ENCODE measurements around the gene SLU7. TPM values are rescaled to one million over a fixed set of nuclear protein-coding genes. Genes with fewer than 3 reads are reported as not detected.

SLU7 gene
- total RNA-seq, 1 donor from 2014 or later = 56.3 TPM

DNA sequence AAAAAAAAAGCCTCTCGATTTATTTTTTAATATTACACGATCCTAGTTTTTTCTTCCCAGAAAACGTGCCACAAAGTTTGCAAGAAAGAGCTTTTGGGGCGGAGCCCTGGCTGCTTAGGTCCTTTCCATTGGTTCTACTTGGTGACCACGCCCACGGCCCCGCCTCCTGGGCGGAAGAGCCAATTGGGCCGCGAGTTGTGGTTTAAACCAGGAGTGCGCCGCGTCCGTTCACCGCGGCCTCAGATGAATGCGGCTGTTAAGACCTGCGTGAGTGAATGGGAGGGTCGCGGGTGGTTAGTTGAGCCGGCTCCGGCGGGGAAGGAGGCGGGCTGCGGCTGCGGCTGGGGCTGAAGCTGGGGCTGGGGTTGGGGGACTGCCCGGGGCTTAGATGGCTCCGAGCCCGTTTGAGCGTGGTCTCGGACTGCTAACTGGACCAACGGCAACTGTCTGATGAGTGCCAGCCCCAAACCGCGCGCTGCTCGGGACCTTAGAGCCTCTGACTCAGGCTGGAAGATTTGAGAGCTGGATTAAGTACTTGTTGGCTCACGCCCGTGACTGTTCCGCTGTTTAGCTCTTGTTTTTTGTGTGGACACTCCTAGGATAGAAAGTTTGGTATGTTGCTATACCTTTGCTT, 2.9 kb upstream of the SLU7 start, which contains the start of gene PTTG1:
Gene PTTG1 (plus strand): TSS at position 231 of the 634 bp plus-strand sequence. CDS start 458 bp downstream, outside the sequence.
- FAIRE-seq (peak; percentile 76), DNase-seq (ENCODE audit: low spot score in 2 of 2) (peak; percentile 73 to 81)

DNA sequence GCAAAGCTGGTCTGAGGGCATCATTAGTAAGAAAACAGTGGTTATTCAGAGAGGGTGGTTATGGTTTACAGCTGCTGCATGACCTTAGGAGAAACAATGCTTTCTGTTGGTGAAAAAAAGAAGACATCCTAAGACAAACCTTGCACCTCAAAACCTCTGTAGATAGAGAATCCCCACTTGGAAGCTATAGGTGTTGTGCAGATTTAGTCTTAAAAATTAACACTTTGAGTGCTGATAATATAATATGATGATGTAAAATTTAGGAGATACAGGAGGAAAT, 1.4 kb upstream of the SLU7 start:
- no peak for DNase-seq (ENCODE audit: low spot score in 2 of 2)
- FAIRE-seq = no peak

- FAIRE-seq (no peak), DNase-seq (ENCODE audit: low spot score in 2 of 2) (no peak)
These were observed 813 bp upstream of the SLU7 start for GRCh38 chr5:160419458-160420330.

- FAIRE-seq (peak; percentile 70), DNase-seq (ENCODE audit: low spot score in 2 of 2) (peak; percentile 63 to 83)
These were observed 19.2 kb downstream of the SLU7 start, which contains the start of gene FAM200C for GRCh38 chr5:160399402-160400353. TSS of gene FAM200C (minus strand) at chr5:160400054. CDS start at chr5:160395490, 4,564 bp downstream.

- FAIRE-seq = no peak
- no peak for DNase-seq (ENCODE audit: low spot score in 2 of 2)
These were observed 20.1 kb downstream of the SLU7 start for GRCh38 chr5:160398806-160399205.

- FAIRE-seq = no peak
- no peak for DNase-seq (ENCODE audit: low spot score in 2 of 2)
These were observed 21.4 kb downstream of the SLU7 start for GRCh38 chr5:160397492-160397891.

- FAIRE-seq (no peak), DNase-seq (ENCODE audit: low spot score in 2 of 2) (no peak)
These were observed 23.8 kb downstream of the SLU7 start for GRCh38 chr5:160395111-160395510.

DNA sequence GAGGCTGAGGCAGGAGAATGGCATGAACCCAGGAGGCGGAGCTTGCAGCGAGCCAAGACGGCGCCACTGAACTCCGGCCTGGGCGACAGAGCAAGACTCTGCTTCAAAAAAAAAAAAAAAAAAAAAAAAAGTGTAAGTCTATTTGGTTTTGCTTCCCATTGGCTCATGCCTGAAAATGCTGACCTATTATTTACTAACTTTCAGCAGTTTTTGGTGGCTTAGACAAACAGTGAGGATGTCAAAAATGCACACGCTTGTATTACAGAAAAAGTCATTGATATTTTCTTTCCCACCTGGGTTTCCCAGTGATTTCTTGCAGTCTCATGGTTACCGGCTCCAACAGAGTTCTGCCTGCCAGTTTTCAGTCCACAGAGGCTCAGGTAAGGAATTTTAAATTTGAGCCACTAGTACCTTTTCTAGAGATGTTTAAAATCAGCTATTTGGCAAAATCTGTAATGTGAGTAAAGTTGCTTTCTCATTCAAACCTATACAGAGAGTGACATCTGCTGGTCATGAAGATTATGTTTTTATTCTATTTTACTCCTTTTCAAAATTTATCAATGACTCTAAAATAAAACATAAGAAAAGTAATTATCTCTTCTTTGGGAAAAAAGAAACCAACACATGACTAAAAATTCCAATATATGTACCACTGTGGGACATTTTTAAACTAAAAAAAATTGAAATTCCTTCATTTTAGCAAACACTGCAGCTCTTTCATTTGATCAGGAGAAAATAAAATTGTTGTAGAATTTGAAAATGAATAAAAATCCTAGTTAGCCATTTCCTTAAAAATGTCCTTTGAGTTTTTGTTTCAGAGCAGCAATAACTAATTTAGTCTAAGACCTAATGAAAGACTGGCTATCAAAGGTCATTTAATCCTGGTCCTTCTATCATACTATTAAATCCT, 27.8 kb downstream of the SLU7 start:
- FAIRE-seq = peak; percentile 90
- peak in 1 of 2 donors; percentile 18 for DNase-seq (ENCODE audit: low spot score in 2 of 2)

- FAIRE-seq (no peak), DNase-seq (ENCODE audit: low spot score in 2 of 2) (no peak)
These were observed 31.4 kb downstream of the SLU7 start for GRCh38 chr5:160387445-160387844.

GRCh38 chr5:160385496-160385895, 33.4 kb downstream of the SLU7 start:
- DNase-seq (ENCODE audit: low spot score in 2 of 2) (no peak), FAIRE-seq (no peak)

DNA sequence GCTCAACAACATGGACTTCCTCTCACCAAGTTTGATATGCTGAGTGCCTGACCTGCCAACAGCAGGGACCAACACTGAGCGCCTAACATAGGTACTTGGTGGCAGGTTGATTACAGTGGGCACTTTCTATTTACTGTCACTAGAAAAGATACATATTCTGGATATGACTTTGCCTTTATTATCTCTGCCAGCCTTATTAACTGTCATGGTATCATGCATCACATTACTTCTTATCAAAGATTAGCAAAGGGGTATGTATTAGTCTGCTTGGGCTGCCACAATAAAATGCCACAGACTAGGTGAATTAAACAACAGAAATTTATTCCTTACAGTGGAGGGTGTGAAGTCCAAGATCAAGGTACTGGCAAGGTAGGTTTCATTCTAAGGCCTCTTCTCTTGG, 34.2 kb downstream of the SLU7 start:
- no peak for DNase-seq (ENCODE audit: low spot score in 2 of 2)
- no peak for FAIRE-seq

DNA sequence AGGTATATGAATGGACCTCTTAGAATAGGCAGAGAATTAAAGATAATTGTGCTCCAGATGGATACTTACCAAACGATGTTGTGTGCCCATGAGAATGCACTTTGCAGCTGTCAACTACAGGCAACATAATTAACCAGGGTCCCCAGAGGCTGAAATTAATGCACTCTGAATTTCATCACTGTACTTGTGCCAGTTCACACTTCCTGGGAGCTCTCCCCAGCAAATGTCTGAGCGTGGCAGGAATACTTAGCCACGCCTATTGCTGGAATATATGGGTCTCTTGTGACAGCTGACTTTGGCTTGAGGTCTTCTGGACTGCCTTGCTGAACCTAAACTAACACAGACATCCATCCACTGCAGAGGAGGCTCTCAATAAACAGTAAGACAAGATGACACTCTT, 36.5 kb downstream of the SLU7 start:
- no peak for FAIRE-seq
- no peak for DNase-seq (ENCODE audit: low spot score in 2 of 2)

DNA sequence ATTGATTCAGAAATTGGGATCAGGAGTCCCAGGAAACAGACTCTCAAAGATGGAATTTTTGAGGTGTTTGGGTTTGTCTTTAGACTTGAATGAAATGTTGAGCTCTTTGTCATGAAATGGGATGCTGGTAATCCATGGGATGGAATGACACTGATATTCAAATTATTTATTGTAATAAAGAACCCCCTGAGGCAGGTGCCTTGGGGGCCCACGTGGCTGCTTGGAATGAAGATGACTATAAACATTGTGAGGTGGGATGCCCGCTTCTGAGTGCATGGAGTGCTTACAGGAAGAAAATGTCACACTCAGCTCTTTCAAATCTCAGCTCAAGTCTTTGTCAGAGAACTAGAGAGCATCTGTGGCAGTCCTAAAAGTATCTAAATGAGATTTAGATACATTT, 38.8 kb downstream of the SLU7 start:
- no peak for FAIRE-seq
- DNase-seq (ENCODE audit: low spot score in 2 of 2) = no peak

DNA sequence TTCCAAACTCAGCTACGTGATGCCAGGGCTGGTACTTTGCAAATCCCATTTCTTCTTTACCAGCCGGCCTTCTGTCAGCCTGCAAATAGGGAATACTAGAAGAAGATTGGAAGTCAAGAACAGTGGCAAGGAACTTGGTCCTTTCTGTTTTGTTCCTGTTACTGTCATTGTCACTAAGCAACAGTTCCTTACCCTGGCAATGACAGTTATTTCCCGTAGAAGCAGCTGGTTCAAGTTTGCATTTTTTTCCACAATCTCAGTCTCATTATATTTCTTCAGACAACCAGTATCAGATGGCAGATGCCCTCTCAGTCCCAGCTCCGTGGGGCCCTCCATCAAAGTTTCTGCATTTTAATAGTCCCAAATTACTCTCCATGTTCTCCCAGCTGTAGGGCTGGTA, 39.4 kb downstream of the SLU7 start:
- DNase-seq (ENCODE audit: low spot score in 2 of 2) = no peak

DNA sequence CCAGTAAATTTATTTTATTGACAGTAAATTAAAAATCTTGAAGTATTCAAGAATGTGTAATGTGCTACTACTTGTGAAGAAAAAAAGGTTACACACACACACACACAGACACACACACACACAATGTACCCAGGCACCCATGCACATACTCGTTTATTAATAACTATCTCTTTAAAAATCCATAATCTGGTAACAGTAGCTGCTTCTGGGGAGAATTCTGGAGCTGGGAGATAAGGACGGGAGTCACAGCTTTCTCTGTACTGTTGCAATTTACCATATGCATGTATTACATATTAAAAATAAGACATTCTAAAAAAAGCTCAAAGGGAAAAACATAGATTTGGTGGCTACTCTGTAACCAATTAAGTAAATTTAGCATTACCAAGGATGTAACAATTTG, 40.6 kb downstream of the SLU7 start:
- no peak for DNase-seq (ENCODE audit: low spot score in 2 of 2)
- FAIRE-seq = no peak

More for the DNA sequence above, 39.4 kb downstream of the SLU7 start:
- FAIRE-seq = no peak

GRCh38 chr5:160377651-160378050, 41.2 kb downstream of the SLU7 start:
- FAIRE-seq (no peak), DNase-seq (ENCODE audit: low spot score in 2 of 2) (no peak)

GRCh38 chr5:160376416-160376815, 42.5 kb downstream of the SLU7 start:
- FAIRE-seq = no peak
- no peak for DNase-seq (ENCODE audit: low spot score in 2 of 2)

GRCh38 chr5:160375701-160376100, 43.2 kb downstream of the SLU7 start:
- FAIRE-seq (no peak), DNase-seq (ENCODE audit: low spot score in 2 of 2) (no peak)

DNA sequence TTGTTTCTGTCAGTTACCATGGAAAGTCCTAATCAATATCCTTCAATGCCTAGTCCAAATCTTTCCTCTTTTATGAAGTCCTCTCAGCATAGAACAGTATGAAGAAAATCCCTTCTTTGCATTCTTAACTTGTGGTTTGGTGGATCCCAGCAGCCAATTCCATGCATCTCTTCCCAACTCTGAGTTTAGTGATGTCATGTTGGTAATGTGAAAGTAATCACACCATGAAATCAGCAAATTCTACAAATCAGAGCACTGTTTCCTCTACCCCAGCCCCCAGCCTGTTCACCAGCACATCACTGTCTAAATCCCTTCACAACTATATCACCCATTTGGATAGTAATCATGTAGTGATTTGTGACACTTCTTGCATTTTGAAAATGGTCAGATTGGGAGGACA, 43.7 kb downstream of the SLU7 start:
- no peak for DNase-seq (ENCODE audit: low spot score in 2 of 2)
- no peak for FAIRE-seq

GRCh38 chr5:160371294-160371693, 47.6 kb downstream of the SLU7 start:
- no peak for FAIRE-seq
- no peak for DNase-seq (ENCODE audit: low spot score in 2 of 2)
